SW480 (cell line): Measurements from ENCODE around the gene CFAP298.
"Not testable (repeated sequence)": the region's sequence is repeated elsewhere in the genome, so short reads cannot be mapped to it uniquely, and the experiment has no call there.

Experiments
- DNase-seq: peaks from one replicate; pipeline ENCODE4 v3.0.0-alpha.2; 2016; ENCODE audit warnings: low spot score

The CFAP298 gene

GRCh38 chr21:32566741-32567389 is 45.3 kb downstream of the CFAP298 start:
- no peak for DNase-seq

DNA sequence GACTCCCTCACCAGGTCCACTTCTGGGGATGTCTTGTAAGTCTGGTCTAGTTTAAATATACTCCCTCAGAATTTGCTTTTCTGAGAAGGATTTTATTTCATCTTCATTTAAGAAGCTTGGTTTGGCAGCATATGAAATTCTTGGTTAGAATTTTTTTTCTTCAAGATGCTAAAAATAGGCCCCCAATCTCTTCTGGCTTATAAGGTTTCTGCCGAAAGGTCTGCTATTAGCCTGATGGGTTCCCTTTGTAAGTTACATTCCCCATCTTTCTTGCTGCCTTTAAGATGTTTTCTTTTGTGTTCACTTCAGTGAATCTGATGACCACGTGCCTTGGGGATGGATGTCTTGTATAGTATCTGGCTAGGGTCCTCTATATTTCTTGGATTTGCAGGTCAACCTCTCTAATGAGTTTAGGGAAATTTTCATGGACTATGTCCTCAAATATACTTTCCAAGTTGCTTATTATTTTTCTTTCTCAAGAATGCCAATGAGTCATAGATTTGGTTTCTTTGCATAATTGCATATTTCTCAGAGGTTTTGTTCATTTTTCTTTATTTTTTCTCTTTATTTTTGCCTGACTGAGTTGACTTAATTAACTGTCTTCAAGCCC is 46.2 kb downstream of the CFAP298 start:
- DNase-seq: no peak

- DNase-seq: peak; percentile 8
Measured at GRCh38 chr21:32562915-32563314, 49.3 kb downstream of the CFAP298 start.

DNA sequence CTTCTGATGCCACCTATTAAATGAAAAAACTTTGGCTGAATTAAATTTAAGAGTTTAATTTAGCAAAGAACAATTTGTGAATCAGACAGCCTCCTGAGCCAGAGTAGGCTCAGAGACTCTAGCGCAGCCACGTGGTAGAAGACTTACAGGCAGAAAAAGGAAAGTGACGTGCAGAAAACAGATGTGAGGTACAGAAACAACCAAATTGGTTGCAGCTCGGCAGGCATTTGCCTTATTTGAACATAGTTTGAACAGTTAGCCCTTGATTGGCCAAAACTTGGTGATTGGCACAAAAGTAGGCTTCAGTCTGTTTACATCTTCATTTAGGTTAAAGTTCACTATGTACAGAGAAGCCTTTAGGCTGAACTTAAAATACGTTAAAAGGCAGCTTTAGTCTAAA is 49.8 kb downstream of the CFAP298 start:
- DNase-seq: no peak

GRCh38 chr21:32561476-32561875 is 50.7 kb downstream of the CFAP298 start:
- not testable (repeated sequence) for DNase-seq

DNA sequence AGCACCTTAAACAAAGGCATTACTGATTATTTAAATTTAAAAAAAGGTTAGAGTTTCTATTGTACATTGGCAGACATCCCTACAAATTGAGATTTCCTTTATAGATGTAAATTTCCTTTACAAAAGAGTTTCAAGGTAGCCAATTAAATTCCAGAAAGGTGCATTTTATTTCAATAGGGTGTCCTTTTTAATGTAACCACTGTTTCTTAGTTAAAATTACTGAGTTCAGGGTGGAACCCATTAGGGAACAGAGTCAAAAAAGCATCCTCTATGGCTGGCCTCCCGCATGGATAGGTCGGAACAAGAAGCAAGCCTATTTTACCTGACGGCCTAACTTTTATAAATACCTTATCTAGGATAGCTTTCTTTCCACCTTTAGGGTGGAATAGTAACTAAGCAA is 51.3 kb downstream of the CFAP298 start:
- DNase-seq: no peak

DNA sequence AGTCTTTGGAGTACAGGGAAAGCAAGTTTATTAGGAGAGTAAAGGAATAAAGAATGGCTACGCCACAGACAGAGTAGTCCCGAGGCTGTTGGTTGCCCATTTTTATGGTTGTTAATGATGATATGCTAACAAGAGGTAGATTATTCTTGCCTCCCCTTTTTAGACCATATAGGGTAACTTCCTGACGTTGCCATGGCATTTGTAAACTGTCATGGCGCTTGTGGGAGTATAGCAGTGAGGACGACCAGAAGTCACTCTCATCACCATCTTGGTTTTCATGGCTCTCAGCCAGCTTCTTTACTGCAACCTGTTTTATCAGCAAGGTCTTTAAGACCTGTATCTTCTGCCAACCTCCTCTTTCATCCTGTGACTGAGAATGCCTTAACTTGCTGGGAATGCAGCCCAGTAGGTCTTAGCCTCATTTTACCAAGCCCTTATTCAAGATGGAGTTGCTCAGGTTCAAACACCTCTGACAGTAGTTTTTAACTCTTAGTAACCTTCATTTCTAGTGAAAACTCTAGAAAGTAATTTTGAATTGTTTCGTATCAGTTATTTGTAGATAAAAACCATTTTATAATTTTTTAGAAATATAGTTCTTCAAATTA is 53.1 kb downstream of the CFAP298 start:
- no peak for DNase-seq

- DNase-seq: no peak
Measured at GRCh38 chr21:32558106-32558505, 54.1 kb downstream of the CFAP298 start.

- DNase-seq: peak; percentile 11
Measured at GRCh38 chr21:32554832-32555638, 57.1 kb downstream of the CFAP298 start.

DNA sequence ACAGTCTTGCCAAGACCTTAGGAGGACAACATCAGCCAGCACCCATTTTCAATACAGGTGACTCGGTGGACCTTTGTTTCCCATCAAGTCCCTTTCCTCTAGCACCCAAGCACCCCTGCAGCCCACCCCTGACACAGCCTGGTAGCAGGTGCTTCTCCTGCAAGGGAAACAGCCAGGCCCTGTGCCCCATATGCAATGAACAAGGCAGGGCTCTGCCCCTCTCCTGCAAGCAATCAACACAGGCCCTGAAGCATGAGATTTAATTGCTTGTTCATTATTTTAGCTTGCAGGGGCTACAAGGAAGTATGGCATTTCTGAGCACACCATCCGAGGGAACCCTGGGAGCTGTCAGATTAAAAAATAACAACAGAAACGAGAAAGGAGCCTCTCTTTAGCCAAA is 62.3 kb downstream of the CFAP298 start:
- DNase-seq: no peak

DNA sequence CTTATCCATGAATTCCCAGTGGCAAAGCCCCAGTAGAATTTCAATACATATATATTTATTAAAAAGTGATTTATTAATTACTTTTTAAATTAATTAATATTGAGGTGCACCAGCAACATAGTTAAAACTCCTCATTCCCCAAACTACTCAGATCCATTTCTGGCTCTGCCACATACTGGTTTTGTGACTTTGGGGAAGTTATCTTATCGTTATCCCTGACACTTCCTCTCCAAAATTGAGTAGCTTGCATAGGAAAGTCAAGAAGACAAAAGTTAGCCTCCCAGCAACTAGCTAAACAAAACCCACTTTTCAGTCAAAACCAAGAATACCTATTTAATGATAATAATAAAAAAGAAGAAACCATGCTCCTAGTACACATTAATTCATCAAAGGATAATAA is 62.7 kb downstream of the CFAP298 start:
- no peak for DNase-seq
